Measurements from ENCODE around the gene E2F2.

- no peak for TF ChIP-seq CTCF (optimal IDR thresholded peaks at IDR 0.05 in 1 of 3, IDR thresholded peaks at IDR 0.05 in 1 of 3, conservative IDR thresholded peaks at IDR 0.05 in 1 of 3; ENCODE audit: extremely low read depth in 1 of 3, insufficient read depth in 2 of 3, low read length in 3 of 3)
- no peak for TF ChIP-seq EZH2 (IDR thresholded peaks at IDR 0.05; ENCODE audit: low read length)
Measured at GRCh38 chr1:23527366-23527765, 3.7 kb downstream of the E2F2 start.

Measured in keratinocyte (primary cell).